SU-DHL-6 (cell line): ENCODE data around the gene MRTFB.

Source experiments
- H2AFZ ChIP-seq: fragments of 200-600 bp; sonication (generic); 2 replicates; pipeline ENCODE4 v1.6.1; 2014; ENCODE audit warnings: low read depth, mild to moderate bottlenecking, moderate library complexity, mixed read lengths, antibody characterized with exemption, low read length; ENCODE audit not compliant: severe bottlenecking
- H3F3A ChIP-seq: fragments of 200-600 bp; shearing (Covaris generic); 2 replicates; pipeline ENCODE4 v1.6.0; 2016; ENCODE audit warnings: antibody characterized with exemption, mild to moderate bottlenecking; ENCODE audit not compliant: insufficient read depth
- H3K27ac ChIP-seq: fragments of 200-600 bp; sonication (generic); 2 replicates; pipeline ENCODE4 v1.5.1; 2016; ENCODE audit warnings: low read depth, mild to moderate bottlenecking, low read length, moderate library complexity, mixed read lengths
- H3K27me3 ChIP-seq: fragments of 200-600 bp; sonication (generic), shearing (Covaris generic); 2 replicates; pipeline ENCODE4 v1.6.0; 2014; ENCODE audit warnings: mild to moderate bottlenecking, low read length
- H3K36me3 ChIP-seq: fragments of 200-600 bp; sonication (generic); 2 replicates; pipeline ENCODE4 v1.6.1; 2014; ENCODE audit warnings: mild to moderate bottlenecking, low read length, mixed read lengths
- H3K4me2 ChIP-seq: fragments of 300-600, 200-600 bp; shearing (Covaris generic), sonication (generic); 2 replicates; pipeline ENCODE4 v1.6.0; 2014; ENCODE audit warnings: low read length, low read depth, mild to moderate bottlenecking; ENCODE audit not compliant: poor library complexity, severe bottlenecking
- H3K4me3 ChIP-seq: fragments of 200-600 bp; sonication (generic); 2 replicates; pipeline ENCODE4 v1.5.1; 2014; ENCODE audit warnings: antibody characterized with exemption, low read length, mild to moderate bottlenecking, mixed read lengths; ENCODE audit not compliant: insufficient read depth, poor library complexity, severe bottlenecking
- H3K79me2 ChIP-seq: fragments of 200-600 bp; sonication (generic); 2 replicates; pipeline ENCODE4 v1.6.1; 2014; ENCODE audit warnings: mild to moderate bottlenecking, low read length, moderate library complexity; ENCODE audit not compliant: insufficient read depth
- H3K9ac ChIP-seq: fragments of 200-600 bp; sonication (generic); 2 replicates; pipeline ENCODE4 v1.7.0; 2014; ENCODE audit warnings: mild to moderate bottlenecking, low read length
- H3K9me2 ChIP-seq: fragments of 200-600 bp; sonication (generic); replicated peaks from 2 replicates; pipeline ENCODE4 v1.6.1; 2014; ENCODE audit warnings: low read length; ENCODE audit not compliant: insufficient read depth
- H3K9me3 ChIP-seq: fragments of 200-600 bp; sonication (generic); 2 replicates; pipeline ENCODE4 v1.6.1; 2014; ENCODE audit warnings: low read length, mixed read lengths; ENCODE audit not compliant: insufficient read depth
- H4K20me1 ChIP-seq: fragments of 200-600 bp; sonication (generic); 2 replicates; pipeline ENCODE4 v1.6.1; 2014; ENCODE audit warnings: low read depth, mild to moderate bottlenecking, antibody characterized with exemption, low read length, moderate library complexity, mixed read lengths
- EZH2phosphoT487 ChIP-seq: fragments of 200-600 bp; sonication (generic), shearing (Covaris generic); conservative IDR thresholded peaks from 2 replicates; pipeline ENCODE4 v1.6.1; 2018; ENCODE audit warnings: mild to moderate bottlenecking, antibody characterized with exemption, low read length, moderate library complexity, mixed read lengths
- TF ChIP-seq, protein P1 (sequence below): fragments of 200-600 bp; sonication (generic); IDR thresholded peaks from one replicate; pipeline ENCODE4 v1.5.1; 2017; ENCODE audit warnings: antibody characterized with exemption, mild to moderate bottlenecking, low read length, moderate library complexity; ENCODE audit not compliant: insufficient read depth, poor library complexity, severe bottlenecking

Gene MRTFB

DNA sequence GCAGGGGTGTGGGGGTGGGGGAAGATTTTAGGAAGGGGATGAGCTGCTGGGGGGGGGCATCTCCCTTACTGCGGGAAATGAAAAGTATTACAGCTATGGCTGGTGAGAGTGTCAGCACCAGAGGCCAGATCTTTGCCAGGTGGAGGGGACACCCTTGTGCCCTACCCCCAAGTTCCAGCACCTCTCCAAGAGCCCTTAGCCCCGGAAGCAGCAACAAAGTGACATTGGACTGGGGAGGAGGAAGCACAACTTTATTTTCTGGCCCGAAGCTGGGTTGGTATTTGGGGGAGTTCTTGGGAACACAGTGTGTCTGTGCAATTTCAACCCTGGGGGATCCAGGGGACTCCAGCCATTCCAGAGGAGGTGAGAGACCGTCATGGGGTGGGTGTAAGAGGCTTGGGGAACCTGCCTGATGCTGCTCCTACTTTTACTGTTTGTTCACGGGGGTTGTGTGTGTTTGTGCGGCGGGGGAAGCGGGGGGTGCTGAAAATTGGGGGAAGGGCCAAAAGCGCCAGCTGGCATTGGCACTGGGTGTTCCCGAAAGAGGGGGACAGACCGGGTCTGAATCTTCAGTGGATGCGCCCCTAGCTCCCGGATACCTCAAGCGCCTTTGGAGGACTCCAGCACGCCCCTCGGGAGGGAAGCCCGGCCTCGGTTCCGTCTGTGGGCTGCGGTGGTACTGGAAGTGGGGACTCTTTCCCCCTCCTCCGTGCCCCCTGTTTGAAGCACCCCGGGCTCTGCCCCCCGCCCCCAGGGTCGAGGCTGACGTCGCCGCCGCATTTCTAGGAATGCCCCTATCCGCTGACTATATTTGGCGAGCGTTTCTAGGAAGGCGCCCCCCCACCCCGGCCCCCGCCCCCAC lies 230.3 kb downstream of the MRTFB start:
- H3K4me3 ChIP-seq, result peak overlapping the region; percentile 13
- H4K20me1 ChIP-seq, result no peaks in the 10 kb centered on the region
- H3K4me2 ChIP-seq, result peak overlapping the region; percentile 49
- H3K36me3 ChIP-seq, result no peaks in the 10 kb centered on the region
- peaks cover 42% of the 10 kb centered on the region for H3K79me2 ChIP-seq
- H3F3A ChIP-seq, result peaks cover 25% of the 10 kb centered on the region
- TF ChIP-seq, protein P1, sequence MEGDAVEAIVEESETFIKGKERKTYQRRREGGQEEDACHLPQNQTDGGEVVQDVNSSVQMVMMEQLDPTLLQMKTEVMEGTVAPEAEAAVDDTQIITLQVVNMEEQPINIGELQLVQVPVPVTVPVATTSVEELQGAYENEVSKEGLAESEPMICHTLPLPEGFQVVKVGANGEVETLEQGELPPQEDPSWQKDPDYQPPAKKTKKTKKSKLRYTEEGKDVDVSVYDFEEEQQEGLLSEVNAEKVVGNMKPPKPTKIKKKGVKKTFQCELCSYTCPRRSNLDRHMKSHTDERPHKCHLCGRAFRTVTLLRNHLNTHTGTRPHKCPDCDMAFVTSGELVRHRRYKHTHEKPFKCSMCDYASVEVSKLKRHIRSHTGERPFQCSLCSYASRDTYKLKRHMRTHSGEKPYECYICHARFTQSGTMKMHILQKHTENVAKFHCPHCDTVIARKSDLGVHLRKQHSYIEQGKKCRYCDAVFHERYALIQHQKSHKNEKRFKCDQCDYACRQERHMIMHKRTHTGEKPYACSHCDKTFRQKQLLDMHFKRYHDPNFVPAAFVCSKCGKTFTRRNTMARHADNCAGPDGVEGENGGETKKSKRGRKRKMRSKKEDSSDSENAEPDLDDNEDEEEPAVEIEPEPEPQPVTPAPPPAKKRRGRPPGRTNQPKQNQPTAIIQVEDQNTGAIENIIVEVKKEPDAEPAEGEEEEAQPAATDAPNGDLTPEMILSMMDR, result no peak
- no peak for TF ChIP-seq EZH2phosphoT487
- peak overlapping the region; percentile 30; the same call in 1 of the 2 replicates for H3K9ac ChIP-seq
- H3K9me2 ChIP-seq, result no peaks in the 10 kb centered on the region
- H2AFZ ChIP-seq, result no peak overlapping the region
- no peaks in the 10 kb centered on the region for H3K27me3 ChIP-seq
- H3K9me3 ChIP-seq, result no peaks in the 10 kb centered on the region
- H3K27ac ChIP-seq, result peak overlapping the region; percentile 52

DNA sequence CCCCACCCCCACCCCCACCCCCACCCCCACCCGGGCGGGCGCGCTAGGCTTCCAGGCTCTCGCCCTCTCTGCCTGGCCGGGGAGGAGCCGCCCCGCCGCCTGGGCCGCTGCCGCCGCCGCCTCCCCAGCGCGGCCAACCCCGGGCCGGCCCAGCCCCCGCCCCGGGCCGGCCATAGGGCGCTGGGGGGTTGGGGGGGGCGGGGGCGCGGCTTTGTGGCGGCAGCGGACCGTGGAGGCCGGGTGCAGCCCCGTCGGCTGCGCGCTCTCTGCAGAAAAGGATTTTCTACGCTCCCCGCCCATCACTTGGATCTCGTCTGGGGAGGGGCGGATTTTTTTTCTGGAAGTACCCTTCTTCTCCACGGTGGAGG lies 230.9 kb downstream of the MRTFB start:
- Histone ChIP-seq H3K4me2 (peak overlapping the region; percentile 91), H3K9me3 (no peaks in the 10 kb centered on the region), H4K20me1 (no peaks in the 10 kb centered on the region), H3K27me3 (no peaks in the 10 kb centered on the region), H3K9ac (peak overlapping the region; percentile 97), H3K27ac (peak overlapping the region; percentile 95), H3F3A (peaks cover 31% of the 10 kb centered on the region), H3K9me2 (no peaks in the 10 kb centered on the region), H2AFZ (peak overlapping the region; percentile 37), H3K79me2 (peaks cover 49% of the 10 kb centered on the region), H3K36me3 (no peaks in the 10 kb centered on the region), H3K4me3 (peak overlapping the region; percentile 86)
- TF ChIP-seq EZH2phosphoT487, result no peak
- TF ChIP-seq, protein P1, result no peak

DNA sequence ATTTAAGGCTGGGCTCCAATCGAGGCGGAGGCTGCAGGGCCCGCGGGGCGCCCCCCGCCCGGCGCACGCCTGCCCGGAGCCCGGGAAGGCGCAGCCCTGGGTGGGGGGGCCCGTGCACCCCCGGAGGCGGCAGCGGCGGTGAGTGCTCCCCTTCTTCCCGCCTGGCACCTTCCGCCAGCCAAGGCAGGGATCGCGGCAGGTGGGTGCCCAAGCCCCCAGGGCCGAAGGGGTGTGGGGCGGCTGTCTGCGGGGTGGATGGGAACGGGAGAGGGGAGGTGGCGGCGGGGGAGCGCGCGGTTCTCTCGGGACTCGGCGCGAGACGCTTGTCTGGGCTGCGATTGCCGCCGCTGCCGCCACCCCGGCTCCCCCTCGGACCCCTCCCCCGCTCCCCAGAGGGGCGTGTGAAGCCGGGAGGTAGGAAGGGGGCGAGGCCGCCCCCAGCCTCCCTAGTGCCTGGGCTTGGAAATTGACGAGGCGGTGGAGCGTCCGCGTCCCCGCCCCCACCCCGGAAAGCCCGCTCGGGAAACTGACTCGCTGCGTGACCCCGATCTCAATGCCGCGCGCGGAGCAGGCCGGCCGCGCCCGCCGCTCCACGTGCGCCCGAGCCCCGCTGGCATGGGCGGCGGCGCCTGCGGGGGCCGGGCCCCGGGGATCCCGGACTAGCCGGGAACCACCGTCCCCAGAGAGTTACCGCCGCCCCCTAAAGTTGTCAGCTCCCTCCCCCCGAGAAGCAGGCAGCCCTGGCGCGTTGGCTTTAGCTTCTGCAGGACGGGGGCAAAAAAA lies 231.5 kb downstream of the MRTFB start:
- peak overlapping the region; percentile 97 for H3K9ac ChIP-seq
- H3K4me2 ChIP-seq, result peak overlapping the region; percentile 91
- H3K79me2 ChIP-seq, result peaks cover 54% of the 10 kb centered on the region
- peak overlapping the region; percentile 95 for H3K27ac ChIP-seq
- H3K36me3 ChIP-seq, result no peaks in the 10 kb centered on the region
- peak overlapping the region; percentile 86 for H3K4me3 ChIP-seq
- no peaks in the 10 kb centered on the region for H3K9me2 ChIP-seq
- peak overlapping the region; percentile 37 for H2AFZ ChIP-seq
- H4K20me1 ChIP-seq, result no peaks in the 10 kb centered on the region
- no peaks in the 10 kb centered on the region for H3K27me3 ChIP-seq
- H3F3A ChIP-seq, result peaks cover 37% of the 10 kb centered on the region
- TF ChIP-seq, protein P1, result no peak
- TF ChIP-seq EZH2phosphoT487, result no peak
- H3K9me3 ChIP-seq, result no peaks in the 10 kb centered on the region
